Measurements from ENCODE around the gene NUAK2.

- TF ChIP-seq CTCF (IDR thresholded peaks at IDR 0.05) (no peak), EP300 (IDR thresholded peaks at IDR 0.05) (no peak), POLR2A (IDR thresholded peaks at IDR 0.05) (no peak)
These were observed 48.2 kb upstream of the NUAK2 start for GRCh38 chr1:205369701-205370123.

Measured in stomach (tissue), 4 donors.